Measurements from ENCODE around the gene CYB5R2.

GRCh38 chr11:7621090-7621489 is 52.2 kb downstream of the CYB5R2 start:
- TF ChIP-seq, protein P1, sequence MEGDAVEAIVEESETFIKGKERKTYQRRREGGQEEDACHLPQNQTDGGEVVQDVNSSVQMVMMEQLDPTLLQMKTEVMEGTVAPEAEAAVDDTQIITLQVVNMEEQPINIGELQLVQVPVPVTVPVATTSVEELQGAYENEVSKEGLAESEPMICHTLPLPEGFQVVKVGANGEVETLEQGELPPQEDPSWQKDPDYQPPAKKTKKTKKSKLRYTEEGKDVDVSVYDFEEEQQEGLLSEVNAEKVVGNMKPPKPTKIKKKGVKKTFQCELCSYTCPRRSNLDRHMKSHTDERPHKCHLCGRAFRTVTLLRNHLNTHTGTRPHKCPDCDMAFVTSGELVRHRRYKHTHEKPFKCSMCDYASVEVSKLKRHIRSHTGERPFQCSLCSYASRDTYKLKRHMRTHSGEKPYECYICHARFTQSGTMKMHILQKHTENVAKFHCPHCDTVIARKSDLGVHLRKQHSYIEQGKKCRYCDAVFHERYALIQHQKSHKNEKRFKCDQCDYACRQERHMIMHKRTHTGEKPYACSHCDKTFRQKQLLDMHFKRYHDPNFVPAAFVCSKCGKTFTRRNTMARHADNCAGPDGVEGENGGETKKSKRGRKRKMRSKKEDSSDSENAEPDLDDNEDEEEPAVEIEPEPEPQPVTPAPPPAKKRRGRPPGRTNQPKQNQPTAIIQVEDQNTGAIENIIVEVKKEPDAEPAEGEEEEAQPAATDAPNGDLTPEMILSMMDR (conservative IDR thresholded peaks at IDR 0.05; ENCODE audit: low read depth in 2 of 2) = no peak
- TF ChIP-seq REST (IDR thresholded peaks at IDR 0.05; ENCODE audit: unreplicated experiment) = no peak
